NCI-H526 (cell line): ENCODE results near the gene NXPH3.

Experiments used
- DNase-seq, 2 experiments: peaks; one replicate each; lab custom pipeline; 2025; lab: John Stamatoyannopoulos, UW

Gene NXPH3

DNA sequence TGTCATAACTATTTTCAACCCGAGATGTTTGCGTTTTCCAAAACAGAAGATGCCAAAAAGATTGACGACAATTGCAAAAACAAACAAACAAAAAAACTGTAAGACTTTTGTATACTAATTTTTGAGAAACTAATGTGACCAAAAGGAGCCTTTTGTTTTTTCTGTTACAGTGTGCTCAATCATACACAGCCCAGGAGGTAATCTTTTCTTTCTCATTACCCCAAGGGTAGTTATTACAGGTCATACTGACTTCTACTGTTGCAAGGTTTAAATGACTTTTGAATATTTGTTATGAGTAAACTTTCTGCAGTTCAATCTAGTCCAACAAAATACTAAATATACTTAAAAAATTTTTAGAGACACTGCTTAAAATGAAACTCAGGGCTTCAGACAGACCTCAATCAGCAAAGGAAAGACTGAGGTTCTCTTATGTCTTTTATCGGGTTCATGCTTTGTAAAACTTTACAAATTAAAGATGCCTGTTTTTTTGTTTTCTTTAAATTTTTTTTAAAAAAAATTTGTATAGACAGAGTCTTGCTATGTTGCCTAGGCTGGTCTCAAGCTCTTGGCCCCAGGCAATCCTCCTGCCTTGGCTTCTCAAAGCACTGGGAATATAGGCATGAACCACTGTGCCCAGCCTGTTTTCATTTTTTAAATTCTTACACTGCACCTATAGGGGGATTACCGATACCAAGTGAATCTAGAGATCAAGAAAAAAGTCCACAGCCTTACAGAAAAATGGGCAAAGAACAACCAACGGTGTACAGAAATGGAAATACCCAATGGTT is 54.6 kb downstream of the NXPH3 start:
- no peak for DNase-seq

DNA sequence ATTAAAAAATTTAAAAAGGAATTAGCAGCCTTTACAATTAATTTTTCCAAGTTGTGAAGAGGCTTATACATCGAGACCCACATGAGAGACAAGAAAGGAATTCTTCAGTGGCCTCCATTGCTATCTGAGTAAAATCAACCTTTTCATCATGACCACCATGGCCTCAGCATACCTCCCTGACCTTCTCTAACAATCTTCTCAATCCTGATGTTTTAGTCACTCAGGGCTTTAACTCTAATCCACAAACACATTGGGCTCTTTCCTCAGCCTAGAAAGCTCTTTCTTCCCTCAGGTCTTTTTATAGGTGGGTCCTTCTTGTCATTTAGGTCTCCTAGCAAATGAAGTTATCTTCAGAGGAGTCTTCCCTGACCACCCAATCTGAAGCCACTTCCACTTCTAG is 55.8 kb downstream of the NXPH3 start:
- DNase-seq, result no peak
